Ascending aorta (tissue), 2 donors: ENCODE results near the gene NACC2. TPM values are rescaled to one million over a fixed set of nuclear protein-coding genes. Genes with fewer than 3 reads are reported as not detected.

Source experiments
- DNase-seq, 2 donors: peaks; one replicate each; pipeline ENCODE4 v3.0.0-alpha.2; 2019; ENCODE audit warnings: low spot score in 2 of 2
- H3K27ac ChIP-seq, 2 donors: fragments of 200-600 bp; sonication (generic); one replicate each; pipeline ENCODE4 v1.5.1; 2016 to 2017; ENCODE audit warnings: mild to moderate bottlenecking in 1 of 2
- H3K27me3 ChIP-seq: fragments of 200-600 bp; sonication (generic); one replicate; pipeline ENCODE4 v1.5.1; 2017
- H3K36me3 ChIP-seq, 2 donors: fragments of 200-600 bp; sonication (generic); one replicate each; pipeline ENCODE4 v1.5.1; 2016
- H3K4me1 ChIP-seq, 2 donors: fragments of 200-600 bp; sonication (generic); one replicate each; pipeline ENCODE4 v1.5.1; 2016 to 2017; ENCODE audit warnings: mild to moderate bottlenecking in 1 of 2
- H3K4me3 ChIP-seq, 2 donors: fragments of 200-600 bp; sonication (generic); one replicate each; pipeline ENCODE4 v1.5.1; 2016 to 2017; ENCODE audit warnings: mild to moderate bottlenecking in 1 of 2
- H3K9me3 ChIP-seq, 2 donors: fragments of 200-600 bp; sonication (generic); one replicate each; pipeline ENCODE4 v1.5.1; 2016
- CTCF ChIP-seq, 3 experiments: fragments of 200-600 bp in 2 of 3; fragments of 450-650 bp in 1 of 3; sonication (generic) in 2 of 3; IDR thresholded peaks; one replicate each; pipeline ENCODE4 v1.5.1; 2016 to 2019; ENCODE audit warnings: antibody characterized with exemption in 3 of 3, mild to moderate bottlenecking in 1 of 3, moderate library complexity in 1 of 3
- intact Hi-C: fragments of 100-400 bp; cut with DNase I; formaldehyde crosslinking; loops from one replicate; pipeline ENCODE4 v1.15.1; 2023
- total RNA-seq: library from RNA; depleted of rRNA; stranded (reverse); fragments of >200 nt; gene quantifications from one replicate; pipeline ENCODE4 v1.1.0, GENCODE V29; 2016

NACC2 gene
- total RNA-seq, 1 donor from 2014 or later: 72.2 TPM

DNA sequence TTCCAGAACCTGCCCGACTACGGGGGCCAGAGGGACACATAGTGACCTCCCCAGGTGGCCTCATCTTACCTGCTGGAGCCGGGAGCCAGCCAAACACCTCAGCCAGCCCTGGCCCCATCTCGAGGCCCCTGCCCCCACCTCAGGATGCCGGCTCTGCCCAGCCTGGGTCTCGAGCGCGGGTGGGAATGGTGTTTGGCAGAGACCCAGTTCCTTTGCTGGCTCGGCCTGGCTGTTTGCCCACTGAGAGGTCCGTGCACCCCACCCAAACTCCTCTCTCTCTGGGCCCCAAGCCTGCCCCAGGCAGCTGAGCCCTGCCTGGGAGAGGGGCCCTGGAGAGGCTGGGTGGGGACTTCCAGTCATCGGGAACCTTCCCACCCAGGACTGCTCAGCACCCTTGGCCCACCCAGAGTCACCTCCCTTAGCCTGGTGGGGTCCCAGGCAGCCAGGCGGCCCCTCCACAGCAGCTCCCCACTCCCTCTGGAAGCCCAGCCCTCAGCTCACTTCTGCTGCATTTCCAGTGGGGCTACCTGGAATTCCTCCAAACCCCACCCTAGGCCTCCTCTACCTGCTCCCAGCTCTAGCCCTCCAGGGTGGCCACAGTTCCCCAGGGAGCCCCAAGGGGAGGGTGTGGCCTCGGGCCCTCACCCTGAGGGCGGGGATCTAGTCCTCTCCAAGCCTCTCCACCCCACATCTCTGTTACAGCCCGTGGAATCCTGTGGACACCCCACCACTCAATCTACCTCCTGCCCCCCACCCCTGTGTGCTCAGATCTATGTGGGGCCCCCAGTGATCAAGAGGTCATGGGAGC lies 91.5 kb downstream of the NACC2 start:
- Histone ChIP-seq H3K27ac (no peak overlapping the region), H3K27me3 (no peaks in the 10 kb centered on the region), H3K4me3 (no peak overlapping the region), H3K4me1 (peaks cover 0 to 7% of the 10 kb centered on the region in 2 donors), H3K36me3 (peaks cover 3 to 12% of the 10 kb centered on the region in 2 donors), H3K9me3 (no peaks in the 10 kb centered on the region)
- no peak for DNase-seq
- intact Hi-C loops: no loop called here
- TF ChIP-seq CTCF (IDR thresholded peaks at IDR 0.05): no peak

DNA sequence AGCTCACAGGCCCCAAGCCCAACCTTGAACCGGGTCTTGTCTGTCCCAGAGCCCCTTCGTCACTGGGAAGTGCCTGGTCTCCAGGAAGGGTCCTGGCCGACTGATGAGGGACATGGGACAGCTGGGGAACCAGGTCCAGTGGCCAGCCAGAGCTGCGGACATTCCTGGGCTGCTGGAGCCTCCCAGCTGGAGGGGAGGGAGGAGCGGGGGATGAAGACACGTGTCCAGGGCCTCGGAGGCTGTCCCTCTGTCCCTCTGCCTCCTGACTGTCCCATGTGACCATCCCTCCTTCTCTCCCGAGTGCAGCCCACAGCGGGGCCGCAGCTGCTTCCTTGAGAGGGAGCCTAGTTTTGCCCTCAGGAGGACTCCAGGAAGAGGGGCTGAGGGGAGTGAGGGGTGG lies 92.2 kb downstream of the NACC2 start:
- H3K36me3 ChIP-seq: peaks cover 0 to 5% of the 10 kb centered on the region in 2 donors
- H3K27me3 ChIP-seq: no peaks in the 10 kb centered on the region
- DNase-seq: no peak
- intact Hi-C loops: no loop called here
- TF ChIP-seq CTCF (IDR thresholded peaks at IDR 0.05): no peak
- H3K27ac ChIP-seq: no peak overlapping the region
- H3K4me3 ChIP-seq: no peak overlapping the region
- H3K9me3 ChIP-seq: no peaks in the 10 kb centered on the region
- H3K4me1 ChIP-seq: peaks cover 0 to 7% of the 10 kb centered on the region in 2 donors

- no peak for DNase-seq
- Histone ChIP-seq H3K27ac (no peak overlapping the region), H3K9me3 (no peaks in the 10 kb centered on the region), H3K4me3 (no peak overlapping the region), H3K27me3 (no peaks in the 10 kb centered on the region), H3K4me1 (peaks cover 0 to 7% of the 10 kb centered on the region in 2 donors), H3K36me3 (no peaks in the 10 kb centered on the region)
- no peak for TF ChIP-seq CTCF (IDR thresholded peaks at IDR 0.05)
- intact Hi-C loops: no loop called here
Measured at GRCh38 chr9:136002215-136002614, 92.9 kb downstream of the NACC2 start.

DNA sequence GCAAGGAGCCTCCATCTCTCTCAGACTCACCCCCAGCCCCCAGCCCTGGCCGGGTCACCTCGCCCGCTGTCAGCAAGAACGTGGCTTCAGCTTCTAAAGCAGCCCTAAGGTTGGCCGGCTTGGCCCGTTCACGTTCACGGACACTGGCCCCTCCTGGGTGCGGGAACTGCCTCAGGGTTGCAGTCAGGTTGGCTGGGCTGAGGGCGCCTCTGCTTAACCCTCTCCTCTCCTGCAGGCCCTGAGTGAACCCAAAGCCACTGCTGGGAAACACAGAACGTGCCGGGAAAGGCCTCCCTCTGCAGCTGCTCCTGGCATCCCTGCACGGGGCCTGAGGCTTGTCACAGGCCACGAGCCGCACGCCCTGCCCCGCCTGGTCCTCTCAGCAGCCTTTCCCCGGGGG lies 93.9 kb downstream of the NACC2 start:
- Histone ChIP-seq H3K4me1 (peaks cover 0 to 7% of the 10 kb centered on the region in 2 donors), H3K27me3 (no peaks in the 10 kb centered on the region), H3K9me3 (no peaks in the 10 kb centered on the region), H3K36me3 (no peaks in the 10 kb centered on the region), H3K4me3 (no peak overlapping the region), H3K27ac (no peak overlapping the region)
- no peak for TF ChIP-seq CTCF (IDR thresholded peaks at IDR 0.05)
- intact Hi-C loops: no loop called here
- DNase-seq: no peak

GRCh38 chr9:135998410-135999071 lies 96.5 kb downstream of the NACC2 start:
- Histone ChIP-seq H3K27ac (no peak overlapping the region), H3K9me3 (no peaks in the 10 kb centered on the region), H3K36me3 (no peaks in the 10 kb centered on the region), H3K4me3 (no peak overlapping the region), H3K4me1 (peaks cover 0 to 4% of the 10 kb centered on the region in 2 donors), H3K27me3 (no peaks in the 10 kb centered on the region)
- no peak for TF ChIP-seq CTCF (IDR thresholded peaks at IDR 0.05)
- DNase-seq: no peak
- intact Hi-C loops: no loop called here
